Amniotic stem cell (primary cell): ENCODE results near the gene RALGDS.
A peak's percentile ranks its signal among the peaks of the same experiment; 100 is the strongest.

Experiments used
- DNase-seq: peaks from one replicate; lab custom pipeline; 2025; lab: John Stamatoyannopoulos, UW

The RALGDS gene

DNA sequence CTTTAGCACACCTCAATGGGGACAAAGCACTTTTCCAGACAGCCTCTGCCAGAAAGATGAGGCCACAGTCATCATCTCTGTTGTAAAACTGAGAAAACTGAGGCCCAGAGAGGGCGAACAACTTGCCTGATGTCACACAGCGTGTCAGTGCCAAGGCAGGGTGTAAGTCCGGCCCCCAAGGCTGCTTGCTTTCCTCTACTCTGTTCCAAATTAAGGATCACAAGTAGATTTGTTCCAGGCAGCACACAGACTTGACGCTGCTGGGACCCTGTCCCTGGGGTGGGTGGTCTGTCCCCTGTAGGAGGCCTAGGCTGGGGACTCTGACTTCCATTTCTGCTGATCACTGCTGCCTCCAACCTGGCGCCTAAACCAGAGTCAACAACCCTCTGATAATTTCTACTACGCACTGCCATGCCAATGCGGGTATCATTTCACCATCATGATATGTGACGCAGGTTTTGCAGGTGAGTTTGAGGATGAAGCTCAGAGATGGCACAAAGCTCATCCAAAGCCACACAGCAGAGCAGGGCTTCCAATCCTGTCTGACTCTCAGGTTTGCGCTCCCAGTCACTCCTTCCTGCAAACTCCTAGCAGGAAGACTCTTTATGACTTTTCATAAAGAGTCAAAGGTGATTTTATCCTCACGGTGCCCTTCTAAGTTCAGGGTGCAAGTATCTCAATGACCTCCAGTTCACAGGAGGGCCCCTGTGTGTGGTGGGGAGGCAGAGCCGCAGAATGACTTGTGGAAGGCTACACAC, 13.5 kb upstream of the RALGDS start:
- DNase-seq = no peak

DNA sequence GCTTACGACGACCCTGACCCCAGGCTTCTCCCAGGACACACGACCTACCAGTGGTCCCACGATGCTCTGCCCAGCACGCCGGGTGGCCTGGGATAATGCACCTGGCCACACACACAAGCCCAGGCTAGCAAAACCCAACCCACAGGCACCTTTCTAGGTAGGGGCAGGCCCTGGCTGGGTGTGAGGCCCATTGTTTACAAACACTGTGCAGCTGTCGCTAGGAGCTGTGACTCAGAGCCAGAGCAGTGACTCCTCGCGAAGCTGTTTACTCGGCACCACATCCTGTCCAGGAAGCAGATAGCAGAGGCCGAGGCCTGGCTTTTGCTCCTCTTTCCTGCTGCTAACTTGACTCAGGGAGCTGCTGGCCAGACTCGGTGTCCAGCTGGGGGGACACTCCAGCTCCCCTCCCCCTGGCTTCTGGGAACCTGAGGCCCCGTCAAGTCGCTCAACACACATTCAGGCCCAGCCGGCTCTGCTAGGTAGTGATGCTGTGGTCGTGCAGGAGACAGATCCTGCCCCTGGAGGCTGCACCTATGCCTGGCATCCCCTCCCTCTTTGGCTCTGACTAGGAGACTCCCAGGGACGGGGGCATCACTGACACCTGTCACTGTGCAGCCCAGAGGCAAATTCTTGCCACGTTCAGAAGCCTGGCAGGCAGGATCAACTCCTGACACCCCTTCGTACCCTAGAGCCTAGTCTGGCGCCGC, 12.8 kb upstream of the RALGDS start:
- DNase-seq = peak; percentile 78

DNA sequence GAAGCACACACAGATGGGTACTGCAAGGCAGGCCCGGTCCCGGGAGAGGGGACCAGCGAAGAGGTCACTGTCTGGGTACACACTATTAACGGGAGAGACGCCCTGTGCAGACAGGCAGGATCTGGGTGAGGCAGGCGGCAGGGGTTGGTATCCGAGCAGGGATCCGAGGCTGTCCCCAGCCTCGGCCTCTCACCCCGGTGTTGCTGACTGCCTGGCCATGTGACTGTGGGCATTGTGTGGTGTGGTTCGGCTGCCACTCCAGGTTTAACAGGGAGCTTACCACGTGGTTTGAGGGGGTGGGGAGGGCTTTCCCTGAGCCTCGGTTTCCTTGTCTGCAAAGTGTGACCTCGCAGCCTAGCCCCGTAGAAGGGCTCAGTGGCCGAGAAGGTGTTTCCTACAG, 11.1 kb upstream of the RALGDS start:
- no peak for DNase-seq

DNA sequence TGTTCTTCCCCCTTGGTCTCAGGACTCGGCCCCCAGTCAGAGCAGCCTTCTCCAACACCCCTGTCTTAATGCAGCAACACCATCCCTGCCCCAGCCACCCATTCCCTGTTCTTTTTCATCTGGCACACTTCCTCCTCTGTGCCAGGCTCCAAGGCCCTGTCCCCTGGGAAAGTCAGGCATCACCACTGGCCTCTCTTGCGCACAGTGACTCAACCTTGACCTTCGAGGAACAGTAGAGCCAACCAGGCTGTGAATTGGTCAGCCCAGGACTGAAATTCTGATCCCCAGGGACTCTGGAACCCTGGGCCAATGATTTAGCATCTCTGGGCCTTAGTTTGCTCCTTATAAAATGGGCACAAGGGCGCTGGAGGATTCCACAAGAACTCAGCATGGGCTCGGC, 10.5 kb upstream of the RALGDS start:
- DNase-seq = no peak

DNA sequence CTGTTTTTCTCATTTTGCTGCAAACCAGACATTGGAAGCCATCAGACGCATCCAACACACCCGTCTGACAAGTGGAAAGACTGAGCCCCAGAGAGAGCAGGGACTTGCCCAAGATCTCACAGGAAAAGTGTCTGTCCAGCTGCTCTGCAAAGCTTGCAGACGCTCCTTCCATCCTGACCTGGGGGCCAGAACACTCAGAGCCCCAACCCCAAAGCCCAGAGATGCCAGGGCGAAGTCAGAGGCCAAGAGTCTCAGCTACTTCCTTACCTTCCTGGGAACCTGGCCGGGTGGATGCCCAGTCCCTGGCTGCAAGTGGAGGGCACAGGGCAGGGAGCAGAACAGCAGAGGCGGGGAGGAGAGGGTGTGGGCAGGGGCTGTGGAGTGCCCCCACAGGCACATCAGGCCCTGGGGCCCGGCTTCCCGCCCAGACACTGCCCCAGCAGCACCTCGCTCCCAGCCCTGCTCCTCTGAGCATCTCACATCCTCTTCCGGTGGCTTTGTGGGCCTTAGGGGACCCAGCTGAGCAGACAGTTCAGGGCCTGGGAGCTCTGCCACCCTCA, 9.7 kb upstream of the RALGDS start:
- no peak for DNase-seq

DNA sequence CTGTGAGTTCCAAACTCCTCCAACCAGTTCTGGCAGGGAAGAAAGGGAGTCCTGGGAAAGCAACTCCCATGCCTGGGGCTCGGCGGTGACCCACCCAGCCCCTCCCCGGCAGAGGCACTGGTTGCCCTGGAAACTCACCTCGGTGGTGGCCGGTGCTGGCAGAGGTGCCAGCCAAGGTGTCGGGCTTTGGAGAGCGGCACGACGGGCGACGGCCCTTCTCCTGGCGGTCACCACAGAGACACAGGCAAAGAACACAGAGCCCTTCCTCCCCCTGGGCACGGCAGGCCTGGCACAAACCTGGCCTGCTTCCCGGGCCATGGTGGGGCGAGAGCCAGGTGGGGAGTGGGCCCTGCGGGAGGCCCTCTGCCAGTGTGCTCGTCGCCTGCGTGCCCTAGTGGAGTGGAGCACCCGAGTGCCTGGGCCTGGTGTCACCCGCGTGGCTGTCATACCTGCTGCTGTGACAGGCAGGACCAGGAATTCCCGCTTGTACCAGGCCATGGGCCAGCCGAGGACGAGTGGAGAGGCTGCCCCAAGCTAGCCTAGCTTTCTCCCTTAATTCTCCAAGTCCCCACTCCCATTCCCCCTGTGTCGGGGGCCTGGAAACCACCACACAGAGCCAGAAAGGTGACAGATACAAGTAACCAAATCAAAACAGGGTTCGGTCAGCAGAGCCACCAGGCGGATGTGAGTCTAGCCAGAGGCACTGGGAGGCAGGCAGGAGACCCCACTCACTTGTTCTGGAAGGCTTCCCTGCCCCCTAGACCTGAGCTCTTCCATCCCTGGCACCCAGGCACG, 8.2 kb upstream of the RALGDS start:
- DNase-seq = no peak

DNA sequence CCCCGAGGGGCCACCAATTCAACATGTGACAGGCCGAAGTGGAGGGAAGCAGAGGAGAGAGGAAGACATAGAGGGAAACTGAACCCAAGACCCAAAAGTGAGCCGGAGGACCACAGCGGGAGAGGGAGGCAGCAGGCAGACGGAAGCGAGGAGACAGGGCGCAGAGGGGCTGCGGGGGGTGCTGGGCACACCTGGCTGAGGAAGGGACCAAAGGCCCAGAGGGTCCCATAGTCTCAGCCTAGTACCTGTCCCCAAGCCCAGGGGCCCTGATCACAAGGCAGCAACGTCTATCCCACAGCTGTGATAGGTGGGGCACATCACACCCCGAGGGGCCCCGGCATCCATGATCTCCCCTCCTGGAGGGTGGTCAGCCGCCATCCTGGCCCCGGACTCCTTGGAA, 7.1 kb upstream of the RALGDS start:
- DNase-seq = no peak

DNA sequence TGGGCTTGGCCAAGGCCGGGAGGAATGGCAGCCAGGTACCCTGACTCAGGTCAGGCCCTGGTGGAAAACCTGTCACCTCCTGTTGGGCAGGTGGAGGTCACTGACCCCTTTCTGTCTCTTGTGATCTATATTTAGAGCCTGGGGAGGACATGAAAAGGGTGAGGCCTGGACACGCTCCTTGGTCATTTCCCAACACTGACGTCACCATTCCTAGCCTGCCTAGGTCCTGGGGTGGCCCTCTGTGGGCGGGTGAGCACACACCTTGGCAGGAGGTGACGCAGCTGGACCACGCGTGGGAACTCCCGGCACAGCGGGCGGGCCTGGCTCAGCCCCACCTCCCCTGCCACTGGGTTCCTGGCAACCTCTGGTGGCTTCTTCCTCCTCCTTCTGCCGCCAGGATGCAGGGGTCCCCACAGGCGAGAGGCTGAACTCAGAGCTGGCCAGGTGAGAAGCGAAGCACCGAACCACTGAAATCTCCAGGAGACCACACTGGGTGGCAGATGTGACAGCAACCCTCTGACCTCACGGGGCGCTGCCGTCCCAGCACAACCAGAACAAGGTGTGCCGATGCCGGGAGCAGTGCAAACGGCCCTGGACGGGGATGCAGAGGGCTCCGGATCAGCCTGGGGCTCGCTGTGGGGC, 6.4 kb upstream of the RALGDS start:
- DNase-seq = no peak

DNA sequence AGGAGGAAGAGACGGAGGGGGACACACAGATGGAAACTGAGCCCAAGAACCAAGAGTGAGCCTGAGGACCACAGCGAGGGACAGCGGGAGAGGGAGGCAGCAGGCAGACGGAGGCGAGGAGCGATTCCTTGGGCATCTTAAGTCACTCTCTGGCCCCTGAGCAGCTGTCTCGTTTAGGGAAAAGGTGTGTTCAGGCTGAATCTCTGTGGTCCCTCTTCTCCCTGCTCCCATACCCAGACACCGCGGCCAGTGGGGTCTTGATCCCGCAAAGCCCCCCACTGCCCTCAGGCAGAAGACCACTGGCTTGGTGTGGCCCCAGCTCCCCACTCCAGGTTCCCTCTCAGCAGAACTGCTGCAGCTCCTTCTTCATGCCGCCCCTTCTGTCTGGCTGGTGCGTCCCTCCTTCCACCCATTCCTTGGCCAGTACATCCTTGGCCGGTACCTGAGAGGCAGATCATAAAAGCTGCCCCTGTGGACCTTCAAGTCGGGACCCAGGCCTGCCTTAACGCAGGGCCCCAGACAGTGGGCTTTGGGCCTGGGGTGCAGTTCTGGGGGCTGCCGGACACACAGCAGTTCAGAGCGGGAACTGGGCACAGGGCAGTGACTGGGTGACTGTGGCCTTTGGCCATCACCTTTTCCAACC, 5.8 kb upstream of the RALGDS start:
- no peak for DNase-seq

DNA sequence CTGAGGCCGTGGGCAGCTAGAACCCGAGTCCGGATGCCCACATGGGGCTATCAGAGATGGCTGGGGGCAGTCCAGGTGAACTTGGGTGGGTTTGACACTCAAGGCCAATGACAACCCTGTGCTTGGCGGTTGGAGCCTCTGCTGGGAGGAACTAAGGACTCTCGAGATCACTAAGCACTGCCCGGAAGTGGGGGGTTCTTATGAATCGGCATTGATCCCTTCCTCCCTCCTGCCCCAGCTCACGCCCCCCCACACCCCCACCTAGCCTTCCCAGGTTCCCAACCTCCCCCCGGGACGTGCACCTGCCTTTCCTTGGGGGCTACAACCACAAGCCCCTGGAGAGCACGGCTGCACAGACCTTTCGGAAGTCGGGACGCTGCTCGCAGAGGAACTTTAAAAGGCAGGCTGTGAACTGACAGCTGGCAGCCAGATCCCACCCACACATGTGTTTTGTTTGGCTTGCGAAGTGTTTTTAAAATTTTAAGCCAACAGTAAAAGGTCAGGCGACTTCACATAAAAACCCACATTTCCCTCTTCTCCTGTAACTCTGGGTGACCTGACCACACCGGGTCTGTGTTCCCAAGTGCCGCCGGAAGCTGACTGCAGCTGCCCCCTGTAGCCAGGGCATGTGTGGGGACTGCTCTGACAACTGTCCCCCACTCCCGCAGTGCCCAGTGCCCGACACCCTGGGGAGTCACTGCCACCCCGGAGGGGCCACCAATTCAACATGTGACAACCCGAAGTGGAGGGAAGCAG, 5.1 kb upstream of the RALGDS start:
- no peak for DNase-seq

DNA sequence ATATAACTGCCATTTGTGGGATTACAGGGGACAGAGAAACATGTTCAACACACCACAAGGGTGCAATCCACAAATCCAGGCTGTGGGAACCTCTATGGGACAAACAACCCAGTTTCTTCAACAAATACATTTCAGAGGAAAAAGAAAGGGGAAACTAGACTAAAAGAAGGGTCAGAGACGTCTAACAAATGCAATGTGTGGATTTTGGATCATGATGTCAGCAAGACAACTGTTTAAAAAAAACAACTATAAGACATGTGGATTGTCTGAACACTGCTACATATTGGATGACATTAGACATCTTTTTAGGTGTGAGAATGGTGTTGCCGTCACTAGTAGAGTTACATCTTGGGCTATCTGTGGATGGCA, 3.9 kb upstream of the RALGDS start:
- no peak for DNase-seq

DNA sequence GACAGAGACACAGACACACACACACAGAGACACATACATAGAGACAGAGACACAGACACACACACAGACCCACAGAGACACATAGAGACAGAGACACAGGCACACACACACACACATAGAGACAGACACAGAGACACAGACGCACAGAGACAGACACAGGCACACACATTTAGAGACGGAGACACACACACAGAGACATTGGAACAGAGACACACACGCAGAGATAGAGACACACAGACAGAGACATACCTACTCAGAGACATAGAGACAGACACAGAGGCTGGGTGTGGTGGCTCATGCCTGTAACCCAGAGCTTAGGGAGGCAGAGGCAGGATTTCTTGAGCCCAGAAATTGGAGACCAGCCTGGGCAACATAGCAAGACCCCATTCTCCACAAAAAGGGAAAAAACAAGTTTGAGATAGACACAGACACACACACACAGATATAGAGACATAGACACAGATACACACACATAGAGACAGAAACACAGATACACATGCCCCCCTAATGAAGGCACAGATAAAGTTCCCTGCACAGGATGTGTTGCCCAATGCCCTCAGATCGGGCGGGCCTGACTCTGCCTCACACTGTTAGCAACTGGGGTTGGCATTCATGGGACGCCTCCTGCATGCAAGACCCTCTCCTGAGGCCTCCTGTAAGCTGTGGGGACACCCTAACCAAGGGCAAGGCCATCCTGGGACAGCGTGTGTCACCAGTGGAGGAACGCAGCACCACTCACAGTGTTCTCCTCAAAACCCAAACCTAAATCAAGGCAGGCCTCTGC, 3.3 kb upstream of the RALGDS start:
- DNase-seq = no peak

DNA sequence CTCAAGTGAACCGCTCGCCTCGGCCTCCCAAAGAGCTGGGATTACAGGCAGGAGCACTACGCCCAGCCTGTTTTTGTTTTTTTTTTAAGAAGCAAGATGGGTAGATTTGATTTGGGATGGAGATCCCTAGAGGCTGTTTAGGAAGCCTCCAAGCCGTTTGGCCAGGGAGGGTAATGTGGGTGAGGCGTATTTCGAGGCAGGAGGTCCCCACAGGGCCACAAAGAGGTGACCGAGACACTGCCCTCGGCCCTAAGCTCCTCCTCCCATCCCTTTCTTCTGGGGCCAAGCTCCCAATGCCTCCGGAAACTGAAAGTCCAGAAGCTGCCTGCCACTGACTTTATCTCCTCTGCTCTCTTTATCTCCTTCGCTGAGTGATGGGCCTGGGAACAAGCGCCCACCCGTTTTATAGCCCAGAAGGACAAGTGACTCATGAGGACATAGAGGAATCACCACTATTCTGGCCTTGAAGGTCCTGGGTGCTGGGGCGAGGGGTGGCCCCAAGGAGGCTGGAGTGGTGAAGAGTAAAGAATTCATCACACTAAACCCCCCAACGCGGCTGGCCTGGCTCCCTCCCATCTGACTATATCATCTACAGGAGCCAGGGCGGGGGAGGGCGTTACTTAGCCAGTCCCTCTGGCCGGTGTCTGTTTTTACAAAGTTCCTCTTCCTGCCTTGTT, 2.0 kb upstream of the RALGDS start:
- DNase-seq = no peak

DNA sequence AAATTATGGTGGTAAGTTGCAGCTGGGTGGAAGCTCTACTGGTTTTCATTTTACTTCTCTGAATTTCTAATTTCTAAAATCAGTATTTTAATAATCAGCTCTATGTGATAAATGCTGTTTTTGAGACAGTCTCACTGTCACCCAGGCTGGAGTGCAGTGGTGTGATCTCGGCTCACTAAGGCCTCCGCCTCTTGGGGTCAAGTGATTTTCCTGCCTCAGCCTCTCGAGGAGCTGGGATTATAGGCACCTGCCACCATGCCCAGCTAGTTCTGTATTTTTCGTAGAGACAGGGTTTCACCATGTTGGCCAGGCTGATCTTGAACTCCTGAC, 1.5 kb upstream of the RALGDS start:
- DNase-seq = no peak

DNA sequence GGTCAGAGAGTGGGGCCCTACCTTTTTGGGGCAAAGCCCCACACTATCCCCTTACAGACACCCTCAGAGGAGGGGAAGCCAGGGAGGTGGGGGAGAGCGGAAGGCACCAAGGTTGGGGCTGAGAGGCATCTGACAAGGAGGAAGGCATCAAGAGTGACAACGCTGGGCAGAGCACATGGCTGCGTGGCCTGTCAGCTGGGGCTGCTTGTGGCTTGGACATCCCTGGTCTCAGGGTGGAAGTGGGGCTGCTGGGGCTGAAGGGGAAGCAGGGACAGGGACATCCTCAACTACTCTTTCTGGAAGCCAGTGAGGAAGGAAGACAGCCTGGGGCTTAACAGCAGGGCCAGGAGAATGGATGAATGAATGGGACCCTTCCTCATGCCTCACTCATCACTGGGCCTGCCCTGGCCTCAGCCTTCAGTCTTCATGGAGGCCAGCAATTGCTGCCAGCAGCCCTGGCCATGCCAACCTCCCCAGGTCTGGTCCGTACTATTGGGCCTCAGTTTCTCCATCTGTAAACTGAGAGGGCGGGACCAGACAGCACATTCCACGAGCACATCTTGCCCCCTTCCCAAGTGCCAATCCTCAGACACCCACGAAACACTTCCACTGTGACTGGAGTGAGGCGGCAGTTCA, 993 bp upstream of the RALGDS start:
- no peak for DNase-seq

DNA sequence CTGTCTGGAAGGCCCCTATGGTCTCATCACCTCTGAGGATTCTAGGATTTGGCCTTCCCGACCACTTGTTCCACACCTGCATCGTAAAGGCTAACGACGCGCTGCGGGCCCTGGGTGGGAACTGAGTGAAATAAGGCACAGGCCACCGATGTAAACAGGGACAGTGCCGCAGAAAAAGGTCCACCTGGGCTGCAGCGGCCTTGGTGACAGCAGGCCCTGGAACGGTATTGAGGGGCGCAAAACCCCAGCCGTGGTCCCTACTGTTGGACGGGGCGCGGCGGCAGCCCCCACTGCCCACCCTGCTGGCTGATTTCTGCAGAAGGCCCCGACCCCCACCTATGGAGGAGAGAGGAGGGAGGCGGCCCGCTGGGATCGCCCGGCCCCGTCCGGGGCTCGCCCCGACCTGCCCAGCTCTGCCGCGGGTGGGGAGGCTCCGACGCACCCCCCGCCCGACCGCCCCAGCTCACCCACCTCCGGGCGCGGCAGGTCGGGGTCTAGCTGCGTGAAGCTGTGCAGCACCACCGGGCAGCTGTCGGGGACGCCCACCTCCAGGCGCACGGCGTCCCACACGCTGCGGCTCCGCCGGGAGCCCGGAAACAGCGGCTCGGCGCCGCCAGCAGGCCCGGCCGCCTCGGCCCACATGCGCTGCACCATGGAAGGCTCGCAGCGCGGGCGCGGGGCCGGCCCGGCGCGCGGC, 391 bp downstream of the RALGDS start:
- no peak for DNase-seq

DNA sequence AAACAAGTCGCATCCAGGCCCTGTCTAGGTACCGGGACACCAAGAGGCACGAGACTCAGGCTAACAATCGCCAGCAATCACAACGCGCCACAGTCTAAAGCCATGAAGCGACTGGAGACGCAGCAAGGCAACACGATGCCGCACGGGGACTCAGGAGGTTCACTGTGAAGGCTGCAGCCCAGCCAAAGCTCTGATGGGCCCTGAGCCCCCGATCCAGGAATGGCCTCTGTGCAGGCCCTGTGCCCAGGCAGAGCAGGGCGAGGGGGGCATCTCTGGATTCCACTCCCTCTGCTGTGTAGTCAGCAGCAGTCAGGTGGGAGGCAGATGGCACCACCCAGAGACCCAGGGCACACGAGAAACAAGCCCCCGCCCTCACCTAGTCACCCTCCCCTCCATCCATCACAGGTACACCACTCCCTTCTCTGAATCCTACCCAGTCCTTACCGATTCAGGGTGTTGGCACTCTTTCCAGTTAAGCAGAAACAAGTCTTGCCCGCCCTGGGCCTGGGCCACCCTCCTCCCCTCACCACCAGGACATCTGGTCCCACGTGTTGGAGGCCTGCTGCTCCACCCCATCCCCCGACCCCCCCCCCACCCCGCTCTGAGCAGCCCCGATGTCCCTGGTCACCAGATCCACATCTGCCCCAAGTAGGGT, 1.1 kb downstream of the RALGDS start:
- no peak for DNase-seq
